Measurements from ENCODE around the gene GNAQ.
A peak's percentile ranks its signal among the peaks of the same experiment; 100 is the strongest.
"Not testable (repeated sequence)": the region's sequence is repeated elsewhere in the genome, so short reads cannot be mapped to it uniquely, and the experiment has no call there.

Gene GNAQ

GRCh38 chr9:77765781-77766259 is 265.8 kb downstream of the GNAQ start:
- TF ChIP-seq CTCF (IDR thresholded peaks at IDR 0.05; ENCODE audit: low read depth, low read length, poor library complexity, severe bottlenecking) (no peak), EZH2phosphoT487 (IDR thresholded peaks at IDR 0.05; ENCODE audit: borderline replicate concordance, low read length) (no peak)
- Histone ChIP-seq H3K36me3 (ENCODE audit: control insufficient read depth, low read length) (no peaks in the 10 kb centered on the region), H3F3A (ENCODE audit: control insufficient read depth, insufficient read depth) (no peaks in the 10 kb centered on the region), H4K20me1 (ENCODE audit: control insufficient read depth, insufficient read depth, low read depth, low read length) (no peaks in the 10 kb centered on the region), H3K9me2 (replicated peaks; ENCODE audit: control insufficient read depth, low read length) (no peaks in the 10 kb centered on the region), H3K4me2 (ENCODE audit: low read length) (no peak overlapping the region), H3K4me3 (ENCODE audit: low read length) (no peak overlapping the region), H3K9me3 (ENCODE audit: control insufficient read depth, insufficient read depth, low read length) (no peaks in the 10 kb centered on the region), H3K27me3 (ENCODE audit: control insufficient read depth, low read length) (no peaks in the 10 kb centered on the region), H3K27ac (ENCODE audit: low read depth, low read length) (no peak overlapping the region), H3K4me1 (ENCODE audit: control insufficient read depth, low read length) (no peaks in the 10 kb centered on the region), H3K79me2 (ENCODE audit: control insufficient read depth, low read length) (no peaks in the 10 kb centered on the region)

- no peaks in the 10 kb centered on the region for H3K27me3 ChIP-seq (ENCODE audit: control insufficient read depth, low read length)
- no peak overlapping the region for H3K27ac ChIP-seq (ENCODE audit: low read depth, low read length)
- no peaks in the 10 kb centered on the region for H3K79me2 ChIP-seq (ENCODE audit: control insufficient read depth, low read length)
- H3K4me1 ChIP-seq (ENCODE audit: control insufficient read depth, low read length) = no peaks in the 10 kb centered on the region
- TF ChIP-seq EZH2phosphoT487 (IDR thresholded peaks at IDR 0.05; ENCODE audit: borderline replicate concordance, low read length) (no peak), CTCF (IDR thresholded peaks at IDR 0.05; ENCODE audit: low read depth, low read length, poor library complexity, severe bottlenecking) (peak; percentile 45)
- no peaks in the 10 kb centered on the region for H3K9me2 ChIP-seq (replicated peaks; ENCODE audit: control insufficient read depth, low read length)
- H3F3A ChIP-seq (ENCODE audit: control insufficient read depth, insufficient read depth) = no peaks in the 10 kb centered on the region
- H3K36me3 ChIP-seq (ENCODE audit: control insufficient read depth, low read length) = no peaks in the 10 kb centered on the region
- no peak overlapping the region for H3K4me3 ChIP-seq (ENCODE audit: low read length)
- no peaks in the 10 kb centered on the region for H4K20me1 ChIP-seq (ENCODE audit: control insufficient read depth, insufficient read depth, low read depth, low read length)
- no peak overlapping the region for H3K4me2 ChIP-seq (ENCODE audit: low read length)
- H3K9me3 ChIP-seq (ENCODE audit: control insufficient read depth, insufficient read depth, low read length) = no peaks in the 10 kb centered on the region
These were observed 266.5 kb downstream of the GNAQ start for GRCh38 chr9:77764894-77765780.

- H3K27ac ChIP-seq (ENCODE audit: low read depth, low read length) = no peak overlapping the region
- no peaks in the 10 kb centered on the region for H3K9me3 ChIP-seq (ENCODE audit: control insufficient read depth, insufficient read depth, low read length)
- no peaks in the 10 kb centered on the region for H3K4me1 ChIP-seq (ENCODE audit: control insufficient read depth, low read length)
- H3K9me2 ChIP-seq (replicated peaks; ENCODE audit: control insufficient read depth, low read length) = no peaks in the 10 kb centered on the region
- H3K4me2 ChIP-seq (ENCODE audit: low read length) = no peak overlapping the region
- no peaks in the 10 kb centered on the region for H3K27me3 ChIP-seq (ENCODE audit: control insufficient read depth, low read length)
- no peaks in the 10 kb centered on the region for H4K20me1 ChIP-seq (ENCODE audit: control insufficient read depth, insufficient read depth, low read depth, low read length)
- TF ChIP-seq CTCF (IDR thresholded peaks at IDR 0.05; ENCODE audit: low read depth, low read length, poor library complexity, severe bottlenecking) = no peak
- no peak for TF ChIP-seq EZH2phosphoT487 (IDR thresholded peaks at IDR 0.05; ENCODE audit: borderline replicate concordance, low read length)
- no peaks in the 10 kb centered on the region for H3K36me3 ChIP-seq (ENCODE audit: control insufficient read depth, low read length)
- no peak overlapping the region for H3K4me3 ChIP-seq (ENCODE audit: low read length)
- H3K79me2 ChIP-seq (ENCODE audit: control insufficient read depth, low read length) = no peaks in the 10 kb centered on the region
- H3F3A ChIP-seq (ENCODE audit: control insufficient read depth, insufficient read depth) = no peaks in the 10 kb centered on the region
These were observed 268.0 kb downstream of the GNAQ start for GRCh38 chr9:77763566-77763965.

- not testable (repeated sequence) for H3K27ac ChIP-seq (ENCODE audit: low read depth, low read length); H3K4me3 ChIP-seq (ENCODE audit: low read length); H3F3A ChIP-seq (ENCODE audit: control insufficient read depth, insufficient read depth); H3K79me2 ChIP-seq (ENCODE audit: control insufficient read depth, low read length); H3K9me2 ChIP-seq (replicated peaks; ENCODE audit: control insufficient read depth, low read length); H3K9me3 ChIP-seq (ENCODE audit: control insufficient read depth, insufficient read depth, low read length); H3K4me1 ChIP-seq (ENCODE audit: control insufficient read depth, low read length); H3K27me3 ChIP-seq (ENCODE audit: control insufficient read depth, low read length); H3K4me2 ChIP-seq (ENCODE audit: low read length); H4K20me1 ChIP-seq (ENCODE audit: control insufficient read depth, insufficient read depth, low read depth, low read length); H3K36me3 ChIP-seq (ENCODE audit: control insufficient read depth, low read length)
These were observed 270.7 kb downstream of the GNAQ start for GRCh38 chr9:77760919-77761318.

Measured in DOHH2 (cell line).